ENCODE results near the gene CFAP298.

The CFAP298 gene

GRCh38 chr21:32599526-32599925 is 12.7 kb downstream of the CFAP298 start:
- Histone ChIP-seq H3K9ac (ENCODE audit: low read depth in 1 of 2, low read length in 2 of 2) (no peak overlapping the region), H3K27ac (ENCODE audit: low read depth in 2 of 2, low read length in 2 of 2) (no peak overlapping the region), H3K9me3 (ENCODE audit: control insufficient read depth in 2 of 2, low read length in 2 of 2) (no peaks in the 10 kb centered on the region), H3K4me3 (ENCODE audit: low read length in 2 of 2) (no peak overlapping the region), H3K36me3 (ENCODE audit: control insufficient read depth in 2 of 2, insufficient read depth in 2 of 2, low read length in 2 of 2) (peaks cover 38 to 42% of the 10 kb centered on the region in 2 donors), H3K4me1 (ENCODE audit: control insufficient read depth in 2 of 2, insufficient read depth in 2 of 2, low read length in 2 of 2) (no peaks in the 10 kb centered on the region), H3K27me3 (ENCODE audit: control insufficient read depth in 2 of 2, insufficient read depth in 2 of 2, low read length in 2 of 2) (no peaks in the 10 kb centered on the region)

GRCh38 chr21:32599091-32599490 is 13.1 kb downstream of the CFAP298 start:
- no peaks in the 10 kb centered on the region for H3K27me3 ChIP-seq (ENCODE audit: control insufficient read depth in 2 of 2, insufficient read depth in 2 of 2, low read length in 2 of 2)
- H3K36me3 ChIP-seq (ENCODE audit: control insufficient read depth in 2 of 2, insufficient read depth in 2 of 2, low read length in 2 of 2) = peaks cover 34 to 37% of the 10 kb centered on the region in 2 donors
- H3K9me3 ChIP-seq (ENCODE audit: control insufficient read depth in 2 of 2, low read length in 2 of 2) = no peaks in the 10 kb centered on the region
- H3K27ac ChIP-seq (ENCODE audit: low read depth in 2 of 2, low read length in 2 of 2) = no peak overlapping the region
- H3K9ac ChIP-seq (ENCODE audit: low read depth in 1 of 2, low read length in 2 of 2) = no peak overlapping the region
- H3K4me1 ChIP-seq (ENCODE audit: control insufficient read depth in 2 of 2, insufficient read depth in 2 of 2, low read length in 2 of 2) = no peaks in the 10 kb centered on the region
- no peak overlapping the region for H3K4me3 ChIP-seq (ENCODE audit: low read length in 2 of 2)

- Histone ChIP-seq H3K27ac (ENCODE audit: low read depth in 2 of 2, low read length in 2 of 2) (no peak overlapping the region), H3K36me3 (ENCODE audit: control insufficient read depth in 2 of 2, insufficient read depth in 2 of 2, low read length in 2 of 2) (peaks cover 17 to 19% of the 10 kb centered on the region in 2 donors), H3K27me3 (ENCODE audit: control insufficient read depth in 2 of 2, insufficient read depth in 2 of 2, low read length in 2 of 2) (no peaks in the 10 kb centered on the region), H3K4me3 (ENCODE audit: low read length in 2 of 2) (no peak overlapping the region), H3K4me1 (ENCODE audit: control insufficient read depth in 2 of 2, insufficient read depth in 2 of 2, low read length in 2 of 2) (no peaks in the 10 kb centered on the region), H3K9ac (ENCODE audit: low read depth in 1 of 2, low read length in 2 of 2) (no peak overlapping the region), H3K9me3 (ENCODE audit: control insufficient read depth in 2 of 2, low read length in 2 of 2) (no peaks in the 10 kb centered on the region)
These were observed 15.0 kb downstream of the CFAP298 start for GRCh38 chr21:32597205-32597604.

GRCh38 chr21:32595431-32595830 is 16.7 kb downstream of the CFAP298 start:
- H3K9ac ChIP-seq (ENCODE audit: low read depth in 1 of 2, low read length in 2 of 2) = no peak overlapping the region
- H3K27ac ChIP-seq (ENCODE audit: low read depth in 2 of 2, low read length in 2 of 2) = no peak overlapping the region
- peaks cover 11 to 14% of the 10 kb centered on the region in 2 donors for H3K36me3 ChIP-seq (ENCODE audit: control insufficient read depth in 2 of 2, insufficient read depth in 2 of 2, low read length in 2 of 2)
- no peaks in the 10 kb centered on the region for H3K27me3 ChIP-seq (ENCODE audit: control insufficient read depth in 2 of 2, insufficient read depth in 2 of 2, low read length in 2 of 2)
- H3K4me1 ChIP-seq (ENCODE audit: control insufficient read depth in 2 of 2, insufficient read depth in 2 of 2, low read length in 2 of 2) = no peaks in the 10 kb centered on the region
- no peak overlapping the region for H3K4me3 ChIP-seq (ENCODE audit: low read length in 2 of 2)
- no peaks in the 10 kb centered on the region for H3K9me3 ChIP-seq (ENCODE audit: control insufficient read depth in 2 of 2, low read length in 2 of 2)

GRCh38 chr21:32593690-32594089 is 18.5 kb downstream of the CFAP298 start:
- no peaks in the 10 kb centered on the region for H3K4me1 ChIP-seq (ENCODE audit: control insufficient read depth in 2 of 2, insufficient read depth in 2 of 2, low read length in 2 of 2)
- H3K9me3 ChIP-seq (ENCODE audit: control insufficient read depth in 2 of 2, low read length in 2 of 2) = no peaks in the 10 kb centered on the region
- H3K36me3 ChIP-seq (ENCODE audit: control insufficient read depth in 2 of 2, insufficient read depth in 2 of 2, low read length in 2 of 2) = peaks cover 0 to 2% of the 10 kb centered on the region in 2 donors
- no peaks in the 10 kb centered on the region for H3K27me3 ChIP-seq (ENCODE audit: control insufficient read depth in 2 of 2, insufficient read depth in 2 of 2, low read length in 2 of 2)
- H3K9ac ChIP-seq (ENCODE audit: low read depth in 1 of 2, low read length in 2 of 2) = no peak overlapping the region
- H3K4me3 ChIP-seq (ENCODE audit: low read length in 2 of 2) = no peak overlapping the region
- H3K27ac ChIP-seq (ENCODE audit: low read depth in 2 of 2, low read length in 2 of 2) = no peak overlapping the region

- H3K9me3 ChIP-seq (ENCODE audit: control insufficient read depth in 2 of 2, low read length in 2 of 2) = no peaks in the 10 kb centered on the region
These were observed 19.2 kb downstream of the CFAP298 start for GRCh38 chr21:32592929-32593502.

GRCh38 chr21:32590130-32590529 is 22.0 kb downstream of the CFAP298 start:
- Histone ChIP-seq H3K27ac (ENCODE audit: low read depth in 2 of 2, low read length in 2 of 2) (no peak overlapping the region), H3K9me3 (ENCODE audit: control insufficient read depth in 2 of 2, low read length in 2 of 2) (no peaks in the 10 kb centered on the region), H3K4me1 (ENCODE audit: control insufficient read depth in 2 of 2, insufficient read depth in 2 of 2, low read length in 2 of 2) (no peaks in the 10 kb centered on the region), H3K9ac (ENCODE audit: low read depth in 1 of 2, low read length in 2 of 2) (no peak overlapping the region), H3K4me3 (ENCODE audit: low read length in 2 of 2) (no peak overlapping the region), H3K36me3 (ENCODE audit: control insufficient read depth in 2 of 2, insufficient read depth in 2 of 2, low read length in 2 of 2) (no peaks in the 10 kb centered on the region), H3K27me3 (ENCODE audit: control insufficient read depth in 2 of 2, insufficient read depth in 2 of 2, low read length in 2 of 2) (no peaks in the 10 kb centered on the region)

More at GRCh38 chr21:32592929-32593502, 19.2 kb downstream of the CFAP298 start:
- H3K9ac ChIP-seq (ENCODE audit: low read depth in 1 of 2, low read length in 2 of 2) = no peak overlapping the region
- H3K27me3 ChIP-seq (ENCODE audit: control insufficient read depth in 2 of 2, insufficient read depth in 2 of 2, low read length in 2 of 2) = no peaks in the 10 kb centered on the region
- H3K4me1 ChIP-seq (ENCODE audit: control insufficient read depth in 2 of 2, insufficient read depth in 2 of 2, low read length in 2 of 2) = no peaks in the 10 kb centered on the region
- H3K27ac ChIP-seq (ENCODE audit: low read depth in 2 of 2, low read length in 2 of 2) = no peak overlapping the region
- H3K36me3 ChIP-seq (ENCODE audit: control insufficient read depth in 2 of 2, insufficient read depth in 2 of 2, low read length in 2 of 2) = peaks cover 0 to 2% of the 10 kb centered on the region in 2 donors
- H3K4me3 ChIP-seq (ENCODE audit: low read length in 2 of 2) = no peak overlapping the region

- H3K4me3 ChIP-seq (ENCODE audit: low read length in 2 of 2) = no peak overlapping the region
- no peaks in the 10 kb centered on the region for H3K4me1 ChIP-seq (ENCODE audit: control insufficient read depth in 2 of 2, insufficient read depth in 2 of 2, low read length in 2 of 2)
- no peaks in the 10 kb centered on the region for H3K27me3 ChIP-seq (ENCODE audit: control insufficient read depth in 2 of 2, insufficient read depth in 2 of 2, low read length in 2 of 2)
- no peaks in the 10 kb centered on the region for H3K9me3 ChIP-seq (ENCODE audit: control insufficient read depth in 2 of 2, low read length in 2 of 2)
- H3K27ac ChIP-seq (ENCODE audit: low read depth in 2 of 2, low read length in 2 of 2) = no peak overlapping the region
- no peaks in the 10 kb centered on the region for H3K36me3 ChIP-seq (ENCODE audit: control insufficient read depth in 2 of 2, insufficient read depth in 2 of 2, low read length in 2 of 2)
- no peak overlapping the region for H3K9ac ChIP-seq (ENCODE audit: low read depth in 1 of 2, low read length in 2 of 2)
These were observed 24.5 kb downstream of the CFAP298 start for GRCh38 chr21:32587651-32588050.

- no peaks in the 10 kb centered on the region for H3K4me1 ChIP-seq (ENCODE audit: control insufficient read depth in 2 of 2, insufficient read depth in 2 of 2, low read length in 2 of 2)
- H3K27me3 ChIP-seq (ENCODE audit: control insufficient read depth in 2 of 2, insufficient read depth in 2 of 2, low read length in 2 of 2) = no peaks in the 10 kb centered on the region
- H3K9ac ChIP-seq (ENCODE audit: low read depth in 1 of 2, low read length in 2 of 2) = no peak overlapping the region
- H3K27ac ChIP-seq (ENCODE audit: low read depth in 2 of 2, low read length in 2 of 2) = no peak overlapping the region
- H3K36me3 ChIP-seq (ENCODE audit: control insufficient read depth in 2 of 2, insufficient read depth in 2 of 2, low read length in 2 of 2) = no peaks in the 10 kb centered on the region
- H3K9me3 ChIP-seq (ENCODE audit: control insufficient read depth in 2 of 2, low read length in 2 of 2) = no peaks in the 10 kb centered on the region
- H3K4me3 ChIP-seq (ENCODE audit: low read length in 2 of 2) = no peak overlapping the region
These were observed 25.1 kb downstream of the CFAP298 start for GRCh38 chr21:32587120-32587519.

GRCh38 chr21:32585970-32586369 is 26.2 kb downstream of the CFAP298 start:
- H3K4me1 ChIP-seq (ENCODE audit: control insufficient read depth in 2 of 2, insufficient read depth in 2 of 2, low read length in 2 of 2) = no peaks in the 10 kb centered on the region
- H3K9ac ChIP-seq (ENCODE audit: low read depth in 1 of 2, low read length in 2 of 2) = peak overlapping the region in 1 of 2 donors; percentile 17
- no peak overlapping the region for H3K27ac ChIP-seq (ENCODE audit: low read depth in 2 of 2, low read length in 2 of 2)
- no peak overlapping the region for H3K4me3 ChIP-seq (ENCODE audit: low read length in 2 of 2)
- no peaks in the 10 kb centered on the region for H3K9me3 ChIP-seq (ENCODE audit: control insufficient read depth in 2 of 2, low read length in 2 of 2)
- H3K27me3 ChIP-seq (ENCODE audit: control insufficient read depth in 2 of 2, insufficient read depth in 2 of 2, low read length in 2 of 2) = no peaks in the 10 kb centered on the region
- H3K36me3 ChIP-seq (ENCODE audit: control insufficient read depth in 2 of 2, insufficient read depth in 2 of 2, low read length in 2 of 2) = no peaks in the 10 kb centered on the region

All from mucosa of rectum (tissue), 2 donors.